H1 (cell line): ENCODE data around the gene KCNMA1. TPM values are rescaled to one million over a fixed set of nuclear protein-coding genes. Genes with fewer than 3 reads are reported as not detected.

Experiments used
- CTCF ChIA-PET: fragments of 300-600 bp; sonication (Branson Sonifier 250); formaldehyde crosslinking; loops from one replicate; lab custom pipeline; 2021; ENCODE audit not compliant: partially characterized antibody; lab: Charles Lee
- POLR2A ChIA-PET: fragments of 300-600 bp; sonication (Branson Sonifier 250); formaldehyde crosslinking; loops from one replicate; lab custom pipeline; 2021; ENCODE audit warnings: inconsistent platforms; ENCODE audit not compliant: partially characterized antibody; lab: Charles Lee
- DNase-seq, 2 experiments: peaks; one replicate each; pipeline versions ENCODE4 v3.0.0 to v3.0.0-alpha.2; 2010 to 2022; ENCODE audit warnings: low spot score in 2 of 2, low read depth in 1 of 2, mixed read lengths in 1 of 2
- FAIRE-seq: peaks from 2 replicates; lab custom pipeline; 2011; peaks lifted over from hg19 to GRCh38; lab: Jason Lieb, UNC
- H2AFZ ChIP-seq: 2 replicates; pipeline ENCODE4 v1.8.1; 2012; ENCODE audit warnings: low read length, inconsistent platforms
- H2AK5ac ChIP-seq: 2 replicates; pipeline ENCODE4 v1.6.1; 2013; ENCODE audit warnings: low read depth, low read length
- H2BK120ac ChIP-seq: replicated peaks from 2 replicates; pipeline ENCODE3; 2013; ENCODE audit warnings: low read depth, low read length, inconsistent platforms
- H2BK12ac ChIP-seq: 2 replicates; pipeline ENCODE4 v1.6.1; 2013; ENCODE audit warnings: low read depth, low read length
- H2BK15ac ChIP-seq: 2 replicates; pipeline ENCODE4 v1.6.1; 2013; ENCODE audit warnings: low read length
- H2BK20ac ChIP-seq: 2 replicates; pipeline ENCODE4 v1.6.1; 2013; ENCODE audit warnings: low read length
- H2BK5ac ChIP-seq: 2 replicates; pipeline ENCODE4 v1.6.1; 2013; ENCODE audit warnings: low read depth, low read length
- H3K14ac ChIP-seq: 2 replicates; pipeline ENCODE4 v1.6.1; 2013; ENCODE audit warnings: inconsistent platforms; ENCODE audit not compliant: insufficient read length
- H3K18ac ChIP-seq: 2 replicates; pipeline ENCODE4 v1.6.1; 2013; ENCODE audit warnings: low read length; ENCODE audit errors: extremely low read depth
- H3K23ac ChIP-seq: 2 replicates; pipeline ENCODE4 v1.6.1; 2013; ENCODE audit warnings: inconsistent platforms; ENCODE audit not compliant: insufficient read length
- H3K23me2 ChIP-seq: 2 replicates; pipeline ENCODE4 v1.6.1; 2013; ENCODE audit warnings: low read depth, low read length
- H3K27ac ChIP-seq: 2 replicates; pipeline ENCODE4 v1.6.1; 2011; ENCODE audit warnings: low read depth, low read length, inconsistent platforms
- H3K27me3 ChIP-seq, 4 experiments: replicated peaks in 1 of 4; 1 replicate in 1 of 4; 2 replicates in 3 of 4; pipeline versions ENCODE4 v1.6.1 to v1.8.1; 2011 to 2013; ENCODE audit warnings: low read length in 3 of 4, mild to moderate bottlenecking in 3 of 4, inconsistent platforms in 2 of 4, mixed read lengths in 2 of 4, moderate library complexity in 1 of 4; ENCODE audit not compliant: control insufficient read depth in 3 of 4, insufficient read depth in 3 of 4; ENCODE audit errors: extremely low read depth in 1 of 4
- H3K36me3 ChIP-seq, 4 experiments: 2 replicates each; pipeline versions ENCODE4 v1.6.1 to v1.8.1; 2011 to 2013; ENCODE audit warnings: mild to moderate bottlenecking in 4 of 4, low read length in 3 of 4, moderate library complexity in 2 of 4, control low read depth in 1 of 4, inconsistent platforms in 1 of 4; ENCODE audit not compliant: insufficient read depth in 4 of 4, control insufficient read depth in 2 of 4
- H3K4ac ChIP-seq: replicated peaks from 2 replicates; pipeline ENCODE3; 2013; ENCODE audit warnings: low read length, low read depth, mixed read lengths, inconsistent platforms; ENCODE audit not compliant: insufficient read length
- H3K4me1 ChIP-seq, 4 experiments: replicated peaks in 1 of 4; 1 replicate in 1 of 4; 2 replicates in 3 of 4; pipeline versions ENCODE4 v1.6.1 to v1.8.1; 2011 to 2013; ENCODE audit warnings: low read length in 3 of 4, inconsistent platforms in 2 of 4, mixed read lengths in 1 of 4; ENCODE audit not compliant: insufficient read depth in 4 of 4, control insufficient read depth in 3 of 4
- H3K4me2 ChIP-seq, 2 experiments: 2 replicates each; pipeline versions ENCODE4 v1.6.1 to v1.8.1; 2011 to 2013; ENCODE audit warnings: low read depth in 2 of 2, low read length in 2 of 2, control low read depth in 1 of 2, inconsistent platforms in 1 of 2, mild to moderate bottlenecking in 1 of 2; ENCODE audit not compliant: insufficient read depth in 1 of 2
- H3K4me3 ChIP-seq, 4 experiments: fragments of 200-600, 300-600 bp in 1 of 4; sonication (generic), shearing (Covaris generic), sonication (Bioruptor Twin) in 1 of 4; 2 replicates each; pipeline versions ENCODE4 v1.5.1 to v1.8.1; 2011 to 2016; ENCODE audit warnings: low read length in 4 of 4, low read depth in 3 of 4, control low read depth in 2 of 4, inconsistent platforms in 2 of 4, mild to moderate bottlenecking in 2 of 4, mixed read lengths in 1 of 4, moderate library complexity in 1 of 4; ENCODE audit not compliant: insufficient read depth in 2 of 4; ENCODE audit errors: extremely low read depth in 1 of 4
- H3K56ac ChIP-seq: replicated peaks from 2 replicates; pipeline ENCODE3; 2013; ENCODE audit warnings: low read depth, mild to moderate bottlenecking, mixed read lengths, low read length, inconsistent platforms; ENCODE audit not compliant: insufficient read length
- H3K79me1 ChIP-seq: 2 replicates; pipeline ENCODE4 v1.6.1; 2013; ENCODE audit warnings: low read depth, low read length, control low read depth
- H3K79me2 ChIP-seq, 2 experiments: 2 replicates each; pipeline versions ENCODE4 v1.6.1 to v1.8.1; 2012 to 2013; ENCODE audit warnings: low read length in 2 of 2, mild to moderate bottlenecking in 2 of 2, inconsistent platforms in 1 of 2; ENCODE audit not compliant: insufficient read depth in 2 of 2, control insufficient read depth in 1 of 2
- H3K9ac ChIP-seq, 4 experiments: replicated peaks in 1 of 4; 1 replicate in 1 of 4; 2 replicates in 3 of 4; pipeline versions ENCODE4 v1.6.1 to v1.8.1; 2011 to 2013; ENCODE audit warnings: low read depth in 3 of 4, low read length in 3 of 4, control low read depth in 2 of 4, mild to moderate bottlenecking in 2 of 4, moderate library complexity in 2 of 4, inconsistent platforms in 1 of 4; ENCODE audit errors: extremely low read depth in 1 of 4
- H3K9me3 ChIP-seq, 2 experiments: 2 replicates each; pipeline versions ENCODE4 v1.6.1 to v1.8.1; 2012 to 2013; ENCODE audit warnings: mild to moderate bottlenecking in 2 of 2, moderate library complexity in 2 of 2, control low read depth in 1 of 2, inconsistent platforms in 1 of 2, low read depth in 1 of 2, low read length in 1 of 2, mixed read lengths in 1 of 2; ENCODE audit not compliant: insufficient read depth in 2 of 2
- H4K20me1 ChIP-seq, 2 experiments: replicated peaks in 1 of 2; 2 replicates each; pipeline versions ENCODE3 to v1.8.1; 2011 to 2013; ENCODE audit warnings: inconsistent platforms in 2 of 2, low read length in 2 of 2, mild to moderate bottlenecking in 1 of 2; ENCODE audit not compliant: insufficient read depth in 2 of 2, control insufficient read depth in 1 of 2
- H4K5ac ChIP-seq: 2 replicates; pipeline ENCODE4 v1.6.1; 2013; ENCODE audit warnings: low read length, low read depth, mixed read lengths, inconsistent platforms; ENCODE audit not compliant: insufficient read length
- H4K8ac ChIP-seq: 2 replicates; pipeline ENCODE4 v1.8.0; 2013; ENCODE audit warnings: mild to moderate bottlenecking, moderate library complexity, low read length, inconsistent platforms; ENCODE audit not compliant: insufficient read depth; ENCODE audit errors: extremely low read depth
- H4K91ac ChIP-seq: replicated peaks from 2 replicates; pipeline ENCODE3; 2013; ENCODE audit warnings: low read length, mixed read lengths, inconsistent platforms; ENCODE audit not compliant: insufficient read length
- BACH1 ChIP-seq: IDR thresholded peaks from 2 replicates; pipeline ENCODE4 v1.6.1; 2012; ENCODE audit warnings: low read length, improper control_type of control experiment
- CBX8 ChIP-seq: fragments of 300-800, 300-1000 bp; sonication (generic); IDR thresholded peaks from 2 replicates; pipeline ENCODE4 v1.7.1; 2016; ENCODE audit warnings: low read depth, low read length, borderline replicate concordance
- FOSL1 ChIP-seq: IDR thresholded peaks from 2 replicates; pipeline ENCODE4 v1.6.1; 2011; ENCODE audit warnings: mild to moderate bottlenecking, low read depth, low read length, moderate library complexity; ENCODE audit not compliant: insufficient read depth
- JUN ChIP-seq: IDR thresholded peaks from 2 replicates; pipeline ENCODE4 v1.6.1; 2011; ENCODE audit warnings: low read depth, mild to moderate bottlenecking, improper control_type of control experiment, low read length
- PHF8 ChIP-seq: fragments of 200-600 bp; sonication (generic); conservative IDR thresholded peaks from 2 replicates; pipeline ENCODE4 v1.7.1; 2012; ENCODE audit warnings: low read depth, mild to moderate bottlenecking, inconsistent platforms, low read length, moderate library complexity
- TCF12 ChIP-seq: IDR thresholded peaks from 2 replicates; pipeline ENCODE4 v1.6.1; 2011; ENCODE audit warnings: low read depth, mild to moderate bottlenecking, low read length
- WGBS, 2 experiments: shearing (Covaris generic) in 1 of 2; methylation state at CpG; one replicate each; pipeline versions ENCODE4 v1.1.6 to v1.1.7; 2013 to 2015; ENCODE audit warnings: low lambda C conversion rate in 2 of 2, mixed read lengths in 2 of 2, inconsistent platforms in 1 of 2, low coverage in 1 of 2, missing lambda C conversion rate in 1 of 2; ENCODE audit not compliant: insufficient replicate concordance in 2 of 2, insufficient coverage in 1 of 2, insufficient read length in 1 of 2; ENCODE audit errors: extremely low coverage in 1 of 2, missing lambda C conversion rate in 1 of 2; 5-methylcytosine and 5-hydroxymethylcytosine counted together
- polyA plus RNA-seq, 7 experiments: library from polyadenylated mRNA; depleted of rRNA in 3 of 7; stranded (reverse) in 5 of 7; unstranded in 2 of 7; fragments of >200 nt in 5 of 7; fragments of 200-250 nt in 2 of 7; gene quantifications; 1 replicate in 5 of 7; 2 replicates in 1 of 7; 4 replicates in 1 of 7; pipeline versions ENCODE4 v1.2.1 to v1.2.3, GENCODE V29; 2011 to 2013; ENCODE audit warnings: missing spikeins in 2 of 7, mixed read lengths in 2 of 7
- total RNA-seq: library from RNA; stranded (reverse); fragmentation: NEBNext Ultra II Directional; extraction: Animal tissue kit (Norgen Biotek cat#: 25700); gene quantifications from 2 replicates; pipeline ENCODE4 v1.2.1, GENCODE V29; 2021

Gene KCNMA1
- total and polyA plus RNA-seq, 2 of the 8 experiments (the other 6 are each of a cell fraction or from before 2014, with no cell fraction given): 10.2 to 11.1 TPM

DNA sequence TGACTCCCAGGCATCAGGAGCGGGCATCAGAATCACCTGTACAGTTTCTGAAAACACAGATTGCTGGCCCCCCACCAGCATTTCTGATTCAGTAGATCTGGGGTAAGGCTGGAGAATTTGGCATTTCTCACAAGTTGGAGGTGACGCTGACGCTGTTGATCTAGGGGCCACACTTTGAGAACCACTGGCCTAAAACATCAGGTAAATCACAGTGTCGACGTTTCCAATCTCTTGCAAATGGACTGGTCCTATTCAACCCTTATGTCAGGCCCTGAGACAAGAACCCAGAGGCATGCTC, 564.0 kb downstream of the KCNMA1 start:
- POLR2A ChIA-PET: no interaction called here
- Histone ChIP-seq H4K20me1 (no peaks in the 10 kb centered on the region), H3K18ac (no peak overlapping the region), H2AFZ (no peak overlapping the region), H3K4me3 (no peak overlapping the region), H4K5ac (no peak overlapping the region), H2BK20ac (no peak overlapping the region), H2BK5ac (no peak overlapping the region), H3K14ac (no peak overlapping the region), H3K23me2 (no peaks in the 10 kb centered on the region), H2BK12ac (no peak overlapping the region), H4K8ac (no peak overlapping the region), H4K91ac (no peak overlapping the region), H3K27me3 (no peaks in the 10 kb centered on the region), H3K9me3 (no peaks in the 10 kb centered on the region), H2AK5ac (no peak overlapping the region), H3K56ac (no peak overlapping the region), H2BK120ac (no peak overlapping the region), H3K9ac (no peak overlapping the region), H3K36me3 (no peaks in the 10 kb centered on the region), H2BK15ac (no peak overlapping the region), H3K27ac (no peak overlapping the region), H3K4me1 (no peaks in the 10 kb centered on the region; a peak in 1 of 7 replicates), H3K4me2 (no peak overlapping the region), H3K79me2 (no peaks in the 10 kb centered on the region), H3K4ac (no peak overlapping the region), H3K23ac (no peak overlapping the region), H3K79me1 (no peaks in the 10 kb centered on the region)
- 98% methylated on average over 5 of the region's 5 CpGs; no CpG with 5 or more reads in 1 of the 2 experiments for WGBS, 2 experiments
- no peak for DNase-seq
- FAIRE-seq: no peak
- CTCF ChIA-PET: no interaction called here
- TF ChIP-seq TCF12 (no peak), CBX8 (no peak), PHF8 (no peak), JUN (no peak), BACH1 (no peak), FOSL1 (no peak)
